Heart left ventricle (tissue), 16 donors: ENCODE measurements around the gene SPATA25. TPM values are rescaled to one million over a fixed set of nuclear protein-coding genes. Genes with fewer than 3 reads are reported as not detected.
"Not testable (repeated sequence)": the region's sequence is repeated elsewhere in the genome, so short reads cannot be mapped to it uniquely, and the experiment has no call there.

Experiments
- ATAC-seq, 4 donors: fragments of 200-7000 bp; cut with Tn5 transposase; one replicate each; pipeline ENCODE4 v1.9.1; 2020 to 2022; ENCODE audit warnings: moderate library complexity in 4 of 4, mild to moderate bottlenecking in 3 of 4, moderate number of reproducible peaks in 1 of 4
- DNase-seq, 5 donors: peaks; one replicate each; pipeline ENCODE4 v3.0.0-alpha.2; 2020
- H3K27ac ChIP-seq, 12 donors: fragments of 200-600 bp; sonication (generic) in 4 of 12; one replicate each; pipeline versions ENCODE4 v1.5.0 to v1.8.0; 2016 to 2022; ENCODE audit warnings: mild to moderate bottlenecking in 2 of 12
- H3K27me3 ChIP-seq, 9 donors: fragments of 200-600 bp; sonication (generic) in 2 of 9; one replicate each; pipeline versions ENCODE4 v1.5.1 to v1.8.0; 2016 to 2022; ENCODE audit warnings: mild to moderate bottlenecking in 3 of 9
- H3K36me3 ChIP-seq, 9 donors: fragments of 200-600 bp; sonication (generic) in 2 of 9; one replicate each; pipeline versions ENCODE4 v1.5.0 to v1.8.0; 2018 to 2022; ENCODE audit warnings: mild to moderate bottlenecking in 2 of 9
- H3K4me1 ChIP-seq, 12 donors: fragments of 200-600 bp; sonication (generic) in 4 of 12; one replicate each; pipeline versions ENCODE4 v1.5.0 to v1.8.0; 2016 to 2022; ENCODE audit warnings: mild to moderate bottlenecking in 3 of 12
- H3K4me3 ChIP-seq, 12 donors: fragments of 200-600 bp; sonication (generic) in 4 of 12; one replicate each; pipeline versions ENCODE4 v1.5.0 to v1.8.0; 2017 to 2022; ENCODE audit warnings: mild to moderate bottlenecking in 9 of 12, moderate library complexity in 4 of 12
- H3K9me3 ChIP-seq, 12 donors: fragments of 200-600 bp; sonication (generic) in 4 of 12; one replicate each; pipeline versions ENCODE4 v1.5.0 to v1.8.0; 2016 to 2022; ENCODE audit warnings: mild to moderate bottlenecking in 1 of 12
- POLR2A ChIP-seq, 2 donors: fragments of 450-650 bp; IDR thresholded peaks; one replicate each; pipeline ENCODE4 v1.6.1; 2017; ENCODE audit warnings: antibody characterized with exemption in 2 of 2, mild to moderate bottlenecking in 2 of 2, moderate library complexity in 2 of 2
- WGBS, 4 donors: extraction: QIAGEN DNeasy Blood & Tissue Kit in 2 of 4; methylation state at CpG; one replicate each; pipeline versions ENCODE4 v1.1.5 to v1.1.7; 2013 to 2018; 5-methylcytosine and 5-hydroxymethylcytosine counted together
- intact Hi-C, 10 donors: fragments of 100-400 bp; cut with DNase I; formaldehyde crosslinking; loops; one replicate each; pipeline versions ENCODE4 v1.11.1 to v1.14.2; 2022
- polyA plus RNA-seq, 2 donors: library from polyadenylated mRNA; stranded (reverse); fragments of 200-250 nt; gene quantifications; one replicate each; pipeline ENCODE4 v1.2.3, GENCODE V29; 2013
- total RNA-seq, 9 donors: library from RNA; depleted of rRNA in 2 of 9; stranded (reverse); fragments of >200 nt in 2 of 9; fragmentation: NEBNext Ultra II Directional in 3 of 9; extraction: Animal tissue kit (Norgen Biotek cat#: 25700) in 3 of 9; gene quantifications; one replicate each; pipeline versions ENCODE4 v1.1.0 to v1.2.4, GENCODE V29; 2016 to 2023
- TF ChIP-seq, protein P1 (sequence below), 12 donors: fragments of 200-600 bp; sonication (generic) in 4 of 12; IDR thresholded peaks; one replicate each; pipeline versions ENCODE4 v1.5.0 to v1.8.0; 2018 to 2022; ENCODE audit warnings: antibody characterized with exemption in 12 of 12, mild to moderate bottlenecking in 5 of 12
- donor health status: ischemic (EF 13 %, LVEDD 7.1; RV severe dilation, severe dysfunction).
- donor health status: healthy with polysubstance abuse.
- donor health status: DM: no; HTN: yes; CAD: no.
- donor health status: DM: no; HTN: no; CAD: no.
- donor health status: ischemic (EF 25% LVEDD 6.9; RV normal size, moderate dysfunction).
- donor health status: ischemic (EF 25% LVEDD 5.7; RV mildly dilated, moderate dysfunction).
- donor health status: healthy.
- donor health status: DM: yes; HTN: yes; CAD: no.
- donor health status: ischemic (EF 35%, LVEDD 5.7; RV mildly dilated, moderate dysfunction).
- donor health status: nonischemic (EF 11% LVEDD 7.7; RV severe dilation, severe dysfunction).
- donor health status: DM: yes; HTN: yes; CAD: no.
- donor health status: PGD.
- donor health status: ischemic (EF 29% LVEDD 5.4; RV normal size, mild dysfunction).
- donor health status: nonischemic (EF 23%, LVEDD 6.1; RV moderate dilation, normal function).

SPATA25 gene
- total and polyA plus RNA-seq, 11 donors: 0.58 to 4.0 (median 1.8) TPM; not detected in 2

DNA sequence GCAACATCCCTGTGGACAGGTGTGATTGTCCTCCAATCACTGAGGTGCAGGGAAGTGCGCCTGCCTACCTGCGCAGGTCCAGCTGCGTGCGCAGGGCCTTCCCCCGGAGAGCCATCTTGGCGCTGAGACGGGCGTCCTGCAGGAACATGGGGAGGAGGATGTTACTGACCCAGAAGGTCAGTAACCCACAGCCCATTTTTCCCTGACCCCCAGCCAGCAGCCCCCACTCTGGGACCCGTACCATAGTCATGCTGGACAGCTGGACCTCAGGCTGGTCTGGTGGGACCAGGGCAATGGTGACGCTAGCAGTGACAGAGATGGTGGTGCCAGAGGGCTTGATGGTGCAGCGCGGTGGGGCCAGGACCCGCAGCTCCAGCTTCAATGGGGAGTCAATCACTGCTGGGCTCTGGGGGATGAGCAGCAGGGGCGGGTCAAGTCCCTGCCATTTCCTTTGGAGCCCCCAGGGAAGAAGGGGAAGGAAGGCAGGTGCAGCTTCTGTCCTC is 14.8 kb upstream of the SPATA25 start:
- Histone ChIP-seq H3K4me3 (no peak overlapping the region), H3K9me3 (no peaks in the 10 kb centered on the region), H3K27ac (no peak overlapping the region), H3K36me3 (peaks cover 0 to 94% (median 79%) of the 10 kb centered on the region in 9 donors), H3K27me3 (no peaks in the 10 kb centered on the region), H3K4me1 (no peaks in the 10 kb centered on the region)
- TF ChIP-seq, protein P1, sequence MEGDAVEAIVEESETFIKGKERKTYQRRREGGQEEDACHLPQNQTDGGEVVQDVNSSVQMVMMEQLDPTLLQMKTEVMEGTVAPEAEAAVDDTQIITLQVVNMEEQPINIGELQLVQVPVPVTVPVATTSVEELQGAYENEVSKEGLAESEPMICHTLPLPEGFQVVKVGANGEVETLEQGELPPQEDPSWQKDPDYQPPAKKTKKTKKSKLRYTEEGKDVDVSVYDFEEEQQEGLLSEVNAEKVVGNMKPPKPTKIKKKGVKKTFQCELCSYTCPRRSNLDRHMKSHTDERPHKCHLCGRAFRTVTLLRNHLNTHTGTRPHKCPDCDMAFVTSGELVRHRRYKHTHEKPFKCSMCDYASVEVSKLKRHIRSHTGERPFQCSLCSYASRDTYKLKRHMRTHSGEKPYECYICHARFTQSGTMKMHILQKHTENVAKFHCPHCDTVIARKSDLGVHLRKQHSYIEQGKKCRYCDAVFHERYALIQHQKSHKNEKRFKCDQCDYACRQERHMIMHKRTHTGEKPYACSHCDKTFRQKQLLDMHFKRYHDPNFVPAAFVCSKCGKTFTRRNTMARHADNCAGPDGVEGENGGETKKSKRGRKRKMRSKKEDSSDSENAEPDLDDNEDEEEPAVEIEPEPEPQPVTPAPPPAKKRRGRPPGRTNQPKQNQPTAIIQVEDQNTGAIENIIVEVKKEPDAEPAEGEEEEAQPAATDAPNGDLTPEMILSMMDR (IDR thresholded peaks at IDR 0.05): no peak
- no peak for TF ChIP-seq POLR2A (IDR thresholded peaks at IDR 0.05)
- intact Hi-C loops: no loop called here
- DNase-seq (no peak), ATAC-seq (peak in 2 of 4 donors; percentile 12 to 18)
- 89 to 92% (median 91%) methylated on average over 10 to 14 of the region's 14 CpGs for WGBS, 4 donors

DNA sequence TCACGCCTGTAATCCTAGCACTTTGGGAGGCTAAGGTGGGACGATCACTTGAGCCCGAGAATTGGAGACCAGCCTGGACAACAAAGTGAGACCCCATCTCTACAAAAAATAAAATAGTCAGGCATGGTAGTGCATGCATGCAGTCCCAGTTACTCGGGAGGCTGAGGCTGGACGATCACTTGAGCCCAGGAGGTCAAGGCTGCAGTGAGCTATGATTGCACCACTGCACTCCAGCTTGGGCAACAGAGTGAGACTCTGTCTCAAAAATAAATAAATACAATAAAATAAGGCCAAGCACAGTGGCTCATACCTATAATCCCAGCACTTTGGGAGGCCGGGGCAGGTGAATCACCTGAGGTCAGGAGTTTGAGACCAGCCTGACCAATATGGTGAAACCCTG is 13.9 kb upstream of the SPATA25 start:
- intact Hi-C loops, H3K27me3 ChIP-seq, H3K4me1 ChIP-seq, DNase-seq, H3K9me3 ChIP-seq, ATAC-seq, H3K4me3 ChIP-seq, H3K27ac ChIP-seq: not testable (repeated sequence)
- H3K36me3 ChIP-seq: peaks cover 0 to 97% (median 85%) of the 10 kb centered on the region in 9 donors
- WGBS, 4 donors: 87 to 97% (median 95%) methylated on average over 6 of the region's 6 CpGs

DNA sequence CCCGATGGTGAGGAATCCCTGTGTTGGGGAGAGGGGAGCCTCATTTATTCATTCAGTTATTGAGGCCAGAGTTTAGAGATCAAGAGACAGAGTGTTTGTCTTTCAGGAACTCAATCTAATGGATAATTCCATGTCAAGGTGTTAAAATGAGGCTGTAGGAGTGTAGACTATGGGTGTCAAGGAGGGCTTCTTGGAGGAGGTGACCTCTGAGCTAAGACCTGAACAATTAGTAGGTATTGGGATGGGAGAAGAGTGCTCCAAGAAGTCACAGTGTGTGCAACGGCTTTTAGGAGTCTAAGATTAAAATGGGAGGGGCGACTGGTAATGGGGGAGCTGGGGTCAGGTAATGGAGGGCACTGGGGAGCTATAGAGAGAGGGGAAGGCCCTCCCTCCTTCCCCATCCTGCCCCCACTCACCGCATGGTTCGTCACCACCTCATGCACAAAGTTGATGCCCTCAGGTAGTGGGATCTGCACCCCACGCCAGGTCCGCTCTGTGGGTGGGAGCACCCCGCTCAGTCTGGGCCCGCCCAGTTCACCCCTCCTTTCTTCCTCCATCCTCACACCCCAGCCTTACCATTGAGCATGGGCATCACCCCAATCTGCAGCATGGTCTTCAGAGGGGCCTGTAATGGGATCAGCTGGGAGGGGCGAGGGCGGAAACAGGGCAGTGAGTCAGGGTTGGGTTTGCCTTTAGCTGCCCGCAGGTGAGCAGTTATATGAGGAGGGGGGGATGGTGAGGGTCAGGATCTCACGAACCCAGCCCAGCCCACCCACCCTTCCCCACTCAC is 11.8 kb upstream of the SPATA25 start:
- peak in 1 of 4 donors; percentile 7 for ATAC-seq
- 87 to 94% (median 92%) methylated on average over 13 of the region's 13 CpGs for WGBS, 4 donors
- Histone ChIP-seq H3K4me1 (no peaks in the 10 kb centered on the region), H3K27ac (no peak overlapping the region), H3K27me3 (no peaks in the 10 kb centered on the region), H3K4me3 (no peak overlapping the region), H3K36me3 (peaks cover 0 to 98% (median 89%) of the 10 kb centered on the region in 9 donors), H3K9me3 (no peaks in the 10 kb centered on the region)
- DNase-seq: peak in 1 of 5 donors; percentile 7
- no peak for TF ChIP-seq POLR2A (IDR thresholded peaks at IDR 0.05)
- TF ChIP-seq, protein P1 (IDR thresholded peaks at IDR 0.05): no peak
- intact Hi-C loops: loop anchor here in 1 of 10 donors (10.0 kb wide), 1 partner anchor 66 kb away; no protein-coding TSS in a partner anchor

DNA sequence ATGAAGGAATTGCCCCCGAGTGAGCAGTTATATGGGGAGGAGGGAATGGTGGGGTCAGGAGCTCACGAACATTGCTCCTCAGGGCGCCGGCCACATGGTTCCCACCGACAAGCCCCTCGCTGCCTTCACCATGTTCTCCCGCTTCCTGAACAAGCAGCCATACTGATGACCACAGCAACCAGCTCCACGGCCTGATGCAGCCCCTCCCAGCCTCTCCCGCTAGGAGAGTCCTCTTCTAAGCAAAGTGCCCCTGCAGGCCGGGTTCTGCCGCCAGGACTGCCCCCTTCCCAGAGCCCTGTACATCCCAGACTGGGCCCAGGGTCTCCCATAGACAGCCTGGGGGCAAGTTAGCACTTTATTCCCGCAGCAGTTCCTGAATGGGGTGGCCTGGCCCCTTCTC is 10.9 kb upstream of the SPATA25 start:
- no peak overlapping the region for H3K4me3 ChIP-seq
- peaks cover 0 to 98% (median 90%) of the 10 kb centered on the region in 9 donors for H3K36me3 ChIP-seq
- WGBS, 4 donors: 86 to 89% (median 88%) methylated on average over 12 of the region's 12 CpGs
- intact Hi-C loops: loop anchor here in 1 of 10 donors (10.0 kb wide), 1 partner anchor 67 kb away; no protein-coding TSS in a partner anchor
- H3K27ac ChIP-seq: no peak overlapping the region
- TF ChIP-seq, protein P1 (IDR thresholded peaks at IDR 0.05): no peak
- TF ChIP-seq POLR2A (IDR thresholded peaks at IDR 0.05): no peak
- H3K4me1 ChIP-seq: peaks cover 0 to 1% (median 0%) of the 10 kb centered on the region in 12 donors
- peak in 2 of 5 donors; percentile 1 to 22 for DNase-seq
- no peaks in the 10 kb centered on the region for H3K9me3 ChIP-seq
- ATAC-seq: no peak
- H3K27me3 ChIP-seq: no peaks in the 10 kb centered on the region
